Glutamatergic neuron (in vitro differentiated cells): ENCODE data around the gene DLL1. TPM values are rescaled to one million over a fixed set of nuclear protein-coding genes. Genes with fewer than 3 reads are reported as not detected.

Source experiments
- DNase-seq: peaks from one replicate; pipeline ENCODE4 v3.0.0; 2022
- H3K27ac Mint-ChIP-seq: one replicate; pipeline ENCODE4 v1.8.0; 2020; ENCODE audit warnings: mild to moderate bottlenecking, mixed read lengths, inconsistent platforms; ENCODE audit not compliant: unreplicated experiment
- H3K27me3 Mint-ChIP-seq: one replicate; pipeline ENCODE4 v1.8.0; 2020; ENCODE audit warnings: mild to moderate bottlenecking, moderate library complexity, mixed read lengths, inconsistent platforms; ENCODE audit not compliant: unreplicated experiment
- H3K36me3 Mint-ChIP-seq: one replicate; pipeline ENCODE4 v1.8.0; 2020; ENCODE audit warnings: mild to moderate bottlenecking, mixed read lengths, inconsistent platforms; ENCODE audit not compliant: unreplicated experiment
- H3K4me1 Mint-ChIP-seq: one replicate; pipeline ENCODE4 v1.8.0; 2020; ENCODE audit warnings: mild to moderate bottlenecking, low read depth, mixed read lengths, inconsistent platforms; ENCODE audit not compliant: unreplicated experiment
- H3K4me3 Mint-ChIP-seq: one replicate; pipeline ENCODE4 v1.8.0; 2020; ENCODE audit warnings: mild to moderate bottlenecking, mixed read lengths, inconsistent platforms; ENCODE audit not compliant: unreplicated experiment
- H3K9me3 Mint-ChIP-seq: one replicate; pipeline ENCODE4 v1.8.0; 2020; ENCODE audit warnings: mild to moderate bottlenecking, moderate library complexity, mixed read lengths, inconsistent platforms; ENCODE audit not compliant: unreplicated experiment
- CTCF ChIP-seq: fragments of 200-600 bp; sonication (generic); IDR thresholded peaks from one replicate; pipeline ENCODE4 v1.5.0; 2021; ENCODE audit not compliant: partially characterized antibody, unreplicated experiment
- total RNA-seq: library from RNA; stranded (reverse); fragmentation: NEBNext Ultra II Directional; extraction: Animal tissue kit (Norgen Biotek cat#: 25700); gene quantifications from one replicate; pipeline ENCODE4 v1.2.1, GENCODE V29; 2021; ENCODE audit not compliant: unreplicated experiment

Gene DLL1
- total RNA-seq, 1 donor from 2014 or later = 34.3 TPM

GRCh38 chr6:170258407-170258806 is 32.5 kb downstream of the DLL1 start:
- H3K4me3 Mint-ChIP-seq = no peak overlapping the region
- no peaks in the 10 kb centered on the region for H3K9me3 Mint-ChIP-seq
- peaks cover 2% of the 10 kb centered on the region for H3K27me3 Mint-ChIP-seq
- H3K36me3 Mint-ChIP-seq = no peaks in the 10 kb centered on the region
- no peak for TF ChIP-seq CTCF
- H3K4me1 Mint-ChIP-seq = peaks cover 2% of the 10 kb centered on the region
- no peak for DNase-seq
- no peak overlapping the region for H3K27ac Mint-ChIP-seq

GRCh38 chr6:170257376-170257775 is 33.5 kb downstream of the DLL1 start:
- Mint-ChIP-seq H3K4me1 (peaks cover under 1% of the 10 kb centered on the region), H3K9me3 (no peaks in the 10 kb centered on the region), H3K27me3 (peaks cover 3% of the 10 kb centered on the region), H3K4me3 (no peak overlapping the region), H3K36me3 (no peaks in the 10 kb centered on the region), H3K27ac (no peak overlapping the region)
- DNase-seq = no peak
- no peak for TF ChIP-seq CTCF

- no peak for TF ChIP-seq CTCF
- H3K27me3 Mint-ChIP-seq = peaks cover 5% of the 10 kb centered on the region
- no peaks in the 10 kb centered on the region for H3K9me3 Mint-ChIP-seq
- H3K4me1 Mint-ChIP-seq = peaks cover 1% of the 10 kb centered on the region
- no peak for DNase-seq
- H3K27ac Mint-ChIP-seq = no peak overlapping the region
- no peaks in the 10 kb centered on the region for H3K36me3 Mint-ChIP-seq
- H3K4me3 Mint-ChIP-seq = no peak overlapping the region
Measured at GRCh38 chr6:170256641-170257040, 34.2 kb downstream of the DLL1 start.

GRCh38 chr6:170255426-170256125 is 35.3 kb downstream of the DLL1 start:
- Mint-ChIP-seq H3K27me3 (peaks cover 5% of the 10 kb centered on the region), H3K4me1 (peaks cover 1% of the 10 kb centered on the region), H3K27ac (no peak overlapping the region), H3K36me3 (no peaks in the 10 kb centered on the region), H3K9me3 (no peaks in the 10 kb centered on the region), H3K4me3 (no peak overlapping the region)
- no peak for DNase-seq
- no peak for TF ChIP-seq CTCF

- Mint-ChIP-seq H3K4me3 (no peak overlapping the region), H3K9me3 (peaks cover under 1% of the 10 kb centered on the region), H3K27ac (no peak overlapping the region), H3K4me1 (peaks cover 7% of the 10 kb centered on the region), H3K36me3 (no peaks in the 10 kb centered on the region), H3K27me3 (peaks cover 5% of the 10 kb centered on the region)
- no peak for DNase-seq
- no peak for TF ChIP-seq CTCF
Measured at GRCh38 chr6:170254315-170255213, 36.3 kb downstream of the DLL1 start.
